H9 (cell line): ENCODE results near the gene GLOD4. TPM values are rescaled to one million over a fixed set of nuclear protein-coding genes. Genes with fewer than 3 reads are reported as not detected.

Experiments used
- DNase-seq: peaks from one replicate; pipeline ENCODE4 v3.0.0-alpha.2; 2017
- H2AFZ ChIP-seq: one replicate; pipeline ENCODE4 v1.6.1; 2013; ENCODE audit warnings: mild to moderate bottlenecking, low read length, control low read depth, moderate library complexity
- H2AK5ac ChIP-seq: 2 replicates; pipeline ENCODE4 v1.6.1; 2013; ENCODE audit warnings: low read length, control low read depth, mixed read lengths; ENCODE audit not compliant: insufficient read length
- H2BK120ac ChIP-seq: one replicate; pipeline ENCODE4 v1.6.1; 2013; ENCODE audit warnings: low read depth, mild to moderate bottlenecking, low read length, control low read depth, inconsistent platforms; ENCODE audit not compliant: poor library complexity, severe bottlenecking
- H2BK12ac ChIP-seq: 2 replicates; pipeline ENCODE4 v1.6.1; 2013; ENCODE audit warnings: low read length, control low read depth, mixed read lengths, low read depth; ENCODE audit not compliant: insufficient read length
- H2BK15ac ChIP-seq: 2 replicates; pipeline ENCODE4 v1.6.1; 2013; ENCODE audit warnings: low read depth, low read length, control low read depth
- H2BK20ac ChIP-seq: one replicate; pipeline ENCODE4 v1.6.1; 2013; ENCODE audit warnings: low read depth, mild to moderate bottlenecking, low read length, control low read depth, inconsistent platforms; ENCODE audit not compliant: poor library complexity, severe bottlenecking
- H2BK5ac ChIP-seq: 2 replicates; pipeline ENCODE4 v1.6.1; 2013; ENCODE audit warnings: low read length, control low read depth, mixed read lengths; ENCODE audit not compliant: insufficient read length
- H3K14ac ChIP-seq: 2 replicates; pipeline ENCODE4 v1.6.1; 2013; ENCODE audit warnings: low read length, control low read depth; ENCODE audit not compliant: insufficient read depth
- H3K18ac ChIP-seq: 2 replicates; pipeline ENCODE4 v1.6.1; 2013; ENCODE audit warnings: low read depth, mild to moderate bottlenecking, mixed read lengths, low read length, control low read depth; ENCODE audit not compliant: insufficient read length
- H3K23ac ChIP-seq: 2 replicates; pipeline ENCODE4 v1.6.1; 2013; ENCODE audit warnings: low read length, control low read depth, mixed read lengths, low read depth; ENCODE audit not compliant: insufficient read length
- H3K23me2 ChIP-seq: 2 replicates; pipeline ENCODE4 v1.6.1; 2013; ENCODE audit warnings: low read depth, mild to moderate bottlenecking, mixed read lengths, low read length, control low read depth; ENCODE audit not compliant: insufficient read length, poor library complexity, severe bottlenecking
- H3K27ac ChIP-seq: 2 replicates; pipeline ENCODE4 v1.5.1; 2013; ENCODE audit warnings: low read length, control low read depth, mixed read lengths, low read depth; ENCODE audit not compliant: insufficient read length
- H3K27me3 ChIP-seq: 2 replicates; pipeline ENCODE4 v1.6.1; 2013; ENCODE audit warnings: low read length, control low read depth, inconsistent platforms; ENCODE audit not compliant: insufficient read depth
- H3K4ac ChIP-seq: 2 replicates; pipeline ENCODE4 v1.6.1; 2013; ENCODE audit warnings: low read depth, mild to moderate bottlenecking, control low read depth, inconsistent platforms, low read length, moderate library complexity
- H3K4me1 ChIP-seq: 2 replicates; pipeline ENCODE4 v1.6.1; 2013; ENCODE audit warnings: low read length, control low read depth, inconsistent platforms; ENCODE audit not compliant: insufficient read depth
- H3K4me2 ChIP-seq: 2 replicates; pipeline ENCODE4 v1.6.1; 2013; ENCODE audit warnings: low read length, control low read depth, mixed read lengths; ENCODE audit not compliant: insufficient read length, insufficient read depth
- H3K56ac ChIP-seq: 2 replicates; pipeline ENCODE4 v1.6.1; 2013; ENCODE audit warnings: low read depth, mild to moderate bottlenecking, mixed read lengths, low read length, control low read depth; ENCODE audit not compliant: insufficient read length
- H3K79me1 ChIP-seq: 2 replicates; pipeline ENCODE4 v1.6.1; 2013; ENCODE audit warnings: low read depth, mild to moderate bottlenecking, moderate library complexity, low read length, control low read depth, inconsistent platforms; ENCODE audit not compliant: insufficient read depth, poor library complexity, severe bottlenecking
- H3K79me2 ChIP-seq: 2 replicates; pipeline ENCODE4 v1.6.1; 2013; ENCODE audit warnings: low read length, control low read depth, inconsistent platforms; ENCODE audit not compliant: insufficient read depth
- H3K9ac ChIP-seq: 2 replicates; pipeline ENCODE4 v1.6.1; 2013; ENCODE audit warnings: low read length, control low read depth, mixed read lengths; ENCODE audit not compliant: insufficient read length; ENCODE audit errors: extremely low read depth
- H3K9me3 ChIP-seq: one replicate; pipeline ENCODE4 v1.6.1; 2013; ENCODE audit warnings: low read depth, low read length, inconsistent platforms; ENCODE audit not compliant: control insufficient read depth
- H3T11ph ChIP-seq: one replicate; pipeline ENCODE4 v1.6.1; 2013; ENCODE audit warnings: mild to moderate bottlenecking, low read length, control low read depth, inconsistent platforms
- H4K20me1 ChIP-seq: one replicate; pipeline ENCODE4 v1.6.1; 2013; ENCODE audit not compliant: control insufficient read depth, insufficient read length, insufficient read depth
- H4K5ac ChIP-seq: 2 replicates; pipeline ENCODE4 v1.6.1; 2013; ENCODE audit warnings: low read depth, mild to moderate bottlenecking, mixed read lengths, low read length, control low read depth; ENCODE audit not compliant: insufficient read length
- H4K8ac ChIP-seq: replicated peaks from 2 replicates; pipeline ENCODE4 v1.6.1; 2013; ENCODE audit warnings: low read length, control low read depth, mixed read lengths, low read depth; ENCODE audit not compliant: insufficient read length
- H4K91ac ChIP-seq: 2 replicates; pipeline ENCODE4 v1.6.1; 2013; ENCODE audit warnings: low read depth, mild to moderate bottlenecking, moderate library complexity, mixed read lengths, low read length, control low read depth; ENCODE audit not compliant: insufficient read length
- H3K27ac Mint-ChIP-seq, 3 experiments: 2 replicates in 2 of 3; 3 replicates in 1 of 3; pipeline ENCODE4 v1.8.0; 2020 to 2021; ENCODE audit warnings: mixed read lengths in 3 of 3, mild to moderate bottlenecking in 1 of 3, moderate library complexity in 1 of 3
- H3K27me3 Mint-ChIP-seq: 2 replicates; pipeline ENCODE4 v1.8.0; 2021; ENCODE audit warnings: low read depth, mild to moderate bottlenecking, moderate library complexity, mixed read lengths
- H3K36me3 Mint-ChIP-seq, 3 experiments: 2 replicates in 2 of 3; 3 replicates in 1 of 3; pipeline ENCODE4 v1.8.0; 2020 to 2021; ENCODE audit warnings: low read depth in 3 of 3, mixed read lengths in 3 of 3; ENCODE audit not compliant: insufficient read depth in 1 of 3
- H3K4me1 Mint-ChIP-seq, 2 experiments: 2 replicates each; pipeline ENCODE4 v1.8.0; 2020; ENCODE audit warnings: mixed read lengths in 2 of 2
- H3K4me3 Mint-ChIP-seq, 2 experiments: 2 replicates in 1 of 2; 3 replicates in 1 of 2; pipeline ENCODE4 v1.8.0; 2020 to 2021; ENCODE audit warnings: mild to moderate bottlenecking in 2 of 2, mixed read lengths in 2 of 2, moderate library complexity in 1 of 2
- H3K9me3 Mint-ChIP-seq, 2 experiments: 2 replicates in 1 of 2; 3 replicates in 1 of 2; pipeline ENCODE4 v1.8.0; 2020; ENCODE audit warnings: mild to moderate bottlenecking in 2 of 2, mixed read lengths in 2 of 2, moderate library complexity in 1 of 2
- CTCF ChIP-seq: fragments of 200-600 bp; sonication (generic); conservative IDR thresholded peaks from 3 replicates; pipeline ENCODE4 v1.8.0; 2021; ENCODE audit warnings: antibody characterized with exemption, mild to moderate bottlenecking
- WGBS: extraction: QIAGEN DNeasy Blood & Tissue Kit; methylation state at CpG from one replicate; pipeline ENCODE4 v1.1.7; 2013; ENCODE audit warnings: missing lambda C conversion rate, low lambda C conversion rate, mixed read lengths; ENCODE audit not compliant: insufficient read length; ENCODE audit errors: extremely low coverage; 5-methylcytosine and 5-hydroxymethylcytosine counted together
- total RNA-seq: library from RNA; stranded (reverse); gene quantifications from 2 replicates; pipeline ENCODE4 v1.2.1, GENCODE V29; 2021

Gene GLOD4
- total RNA-seq, 1 experiment from 2014 or later = 106 TPM

GRCh38 chr17:725746-726145 is 56.3 kb downstream of the GLOD4 start:
- no CpG with 5 or more reads among the region's 12 CpGs for whole genome bisulfite sequencing
- peaks cover 11 to 17% of the 10 kb centered on the region in 2 experiments for H3K4me1 Mint-ChIP-seq
- H3K4me2 ChIP-seq = no peak overlapping the region

More at GRCh38 chr17:725746-726145, 56.3 kb downstream of the GLOD4 start:
- no peaks in the 10 kb centered on the region for H3K27me3 ChIP-seq
- H3K27me3 Mint-ChIP-seq = peaks cover 2% of the 10 kb centered on the region
- no peak overlapping the region for H2BK5ac ChIP-seq
- H4K20me1 ChIP-seq = no peaks in the 10 kb centered on the region
- H2BK20ac ChIP-seq = no peak overlapping the region
- H2AFZ ChIP-seq = no peak overlapping the region
- no peak for DNase-seq
- TF ChIP-seq CTCF = no peak
- no peak overlapping the region for H3K18ac ChIP-seq
- no peaks in the 10 kb centered on the region; the same call in 1 of the 2 replicates for H3K4me1 ChIP-seq
- H3K56ac ChIP-seq = no peak overlapping the region
- no peak overlapping the region for H3K27ac ChIP-seq
- H3K27ac Mint-ChIP-seq = no peak overlapping the region
- no peak overlapping the region; a peak in 1 of 5 replicates for H3K4me3 Mint-ChIP-seq
- no peak overlapping the region for H3K9ac ChIP-seq
- no peaks in the 10 kb centered on the region for H3K23me2 ChIP-seq
- no peak overlapping the region for H3K14ac ChIP-seq
- no peak overlapping the region for H2AK5ac ChIP-seq
- H3K36me3 Mint-ChIP-seq = no peaks in the 10 kb centered on the region
- H3K9me3 ChIP-seq = no peaks in the 10 kb centered on the region
- H3K79me2 ChIP-seq = no peaks in the 10 kb centered on the region
- no peak overlapping the region for H2BK15ac ChIP-seq
- no peak overlapping the region for H4K5ac ChIP-seq
- no peaks in the 10 kb centered on the region for H3K9me3 Mint-ChIP-seq
- H4K8ac ChIP-seq = no peak overlapping the region
- H2BK12ac ChIP-seq = no peak overlapping the region
- H3K79me1 ChIP-seq = no peaks in the 10 kb centered on the region
- no peak overlapping the region for H3K4ac ChIP-seq
- H2BK120ac ChIP-seq = no peak overlapping the region
- no peak overlapping the region for H4K91ac ChIP-seq
- no peak overlapping the region for H3T11ph ChIP-seq
- no peak overlapping the region for H3K23ac ChIP-seq
